Sigmoid colon (tissue), 3 donors: ENCODE measurements around the gene PKN1.

Experiments
- CTCF ChIP-seq, 4 experiments: fragments of 450-650 bp in 3 of 4; fragments of 200-600 bp in 1 of 4; IDR thresholded peaks; one replicate each; pipeline ENCODE4 v1.5.1; 2016 to 2019; ENCODE audit warnings: antibody characterized with exemption in 4 of 4, mild to moderate bottlenecking in 3 of 4, moderate library complexity in 2 of 4
- POLR2A ChIP-seq, 2 donors: fragments of 450-650 bp; IDR thresholded peaks; one replicate each; pipeline ENCODE4 v1.6.1; 2016; ENCODE audit warnings: antibody characterized with exemption in 2 of 2, mild to moderate bottlenecking in 2 of 2, moderate library complexity in 2 of 2

DNA sequence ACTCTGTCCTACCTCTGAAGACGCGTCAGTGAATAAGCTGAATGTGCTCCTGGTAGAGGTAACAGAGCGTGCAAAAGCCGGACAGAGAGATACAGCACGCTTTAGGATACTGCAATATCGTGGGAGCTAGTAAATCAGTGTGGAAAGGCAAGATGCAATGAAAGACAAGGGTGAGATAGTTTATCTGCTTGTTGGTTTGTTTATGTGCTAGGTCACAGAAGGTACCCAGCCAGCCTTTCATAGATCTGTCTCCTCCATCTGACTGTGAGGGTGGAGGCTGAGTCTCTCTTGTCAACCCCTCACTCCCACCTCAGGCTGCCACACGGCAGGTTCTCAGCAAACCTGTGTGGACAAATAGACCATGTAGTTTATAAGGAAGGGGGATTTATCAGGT lies 63.7 kb downstream of the PKN1 start:
- TF ChIP-seq CTCF (IDR thresholded peaks at IDR 0.05) (no peak), POLR2A (IDR thresholded peaks at IDR 0.05) (no peak)
